ENCODE data around the gene ZC3H18. TPM values are rescaled to one million over a fixed set of nuclear protein-coding genes. Genes with fewer than 3 reads are reported as not detected.

The ZC3H18 gene
- total RNA-seq, 1 experiment from 2014 or later: 57.8 TPM

DNA sequence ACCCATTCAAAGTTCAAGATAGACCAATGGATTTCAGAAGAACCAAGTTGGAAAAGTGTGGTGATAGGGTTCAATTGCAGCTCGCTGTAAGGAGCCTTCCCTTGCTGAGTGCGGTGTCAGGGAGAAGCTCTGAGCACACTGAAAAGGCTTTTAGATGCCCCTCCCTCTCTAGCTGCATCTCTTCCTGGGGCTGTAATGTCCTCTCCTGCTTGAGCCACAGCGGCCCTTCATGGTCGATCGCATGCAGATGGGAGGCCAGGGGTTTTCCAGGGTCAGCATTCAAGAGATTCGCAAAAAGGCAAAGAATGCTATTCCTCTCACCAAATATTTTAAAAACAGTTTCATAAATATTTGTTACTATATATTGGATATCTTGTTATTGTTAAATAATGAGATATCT, 23.7 kb downstream of the ZC3H18 start:
- H3K79me2 ChIP-seq (ENCODE audit: insufficient read depth, low read length): peaks cover 84% of the 10 kb centered on the region
- ChIA-PET POLR2A (interaction anchor here (1.6 kb wide), 1 partner anchor 69 kb away, joined by 3 read pairs; the partner anchor contains the start of gene MVD), CTCF (no interaction called here), RAD21 (ENCODE audit: low non-redundant PET in 1 of 2, low total read pairs in 2 of 2, uncharacterized antibody in 2 of 2, unreplicated experiment in 2 of 2) (no interaction called here)
- H3K4me2 ChIP-seq (ENCODE audit: low read length): no peak overlapping the region
- no peak overlapping the region for H3K27ac ChIP-seq (ENCODE audit: low read depth, low read length)
- no peaks in the 10 kb centered on the region for H3K9me2 ChIP-seq (ENCODE audit: insufficient read depth)
- no peaks in the 10 kb centered on the region for H3K4me1 ChIP-seq (ENCODE audit: control insufficient read depth in 1 of 2, insufficient read depth in 2 of 2, low read length in 2 of 2)
- H4K20me1 ChIP-seq (ENCODE audit: insufficient read depth): peaks cover 4% of the 10 kb centered on the region; the same call in 1 of the 2 replicates
- DNase-seq (ENCODE audit: low read depth, low spot score): no peak
- H3K9me3 ChIP-seq (ENCODE audit: control insufficient read depth in 1 of 2, insufficient read depth in 1 of 2, low read depth in 1 of 2, low read length in 2 of 2): no peaks in the 10 kb centered on the region
- no peak overlapping the region for H2AFZ ChIP-seq (ENCODE audit: low read depth, low read length, poor library complexity, severe bottlenecking)
- no TSS peak for BruUV-seq (replicated peaks)
- no peak overlapping the region for H3K4me3 ChIP-seq (replicated peaks in 1 of 2; ENCODE audit: low read depth in 1 of 2, low read length in 2 of 2)
- H3K36me3 ChIP-seq (ENCODE audit: control insufficient read depth in 1 of 2, insufficient read depth in 2 of 2, low read length in 2 of 2): peaks cover 45 to 50% of the 10 kb centered on the region in 2 experiments; a peak in 3 of 4 replicates
- H3K27me3 ChIP-seq (ENCODE audit: insufficient read depth, low read length): no peaks in the 10 kb centered on the region
- no peak for ATAC-seq
- no peak overlapping the region for H3K9ac ChIP-seq (ENCODE audit: low read length)
- TF ChIP-seq, protein P1, sequence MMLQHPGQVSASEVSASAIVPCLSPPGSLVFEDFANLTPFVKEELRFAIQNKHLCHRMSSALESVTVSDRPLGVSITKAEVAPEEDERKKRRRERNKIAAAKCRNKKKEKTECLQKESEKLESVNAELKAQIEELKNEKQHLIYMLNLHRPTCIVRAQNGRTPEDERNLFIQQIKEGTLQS (IDR thresholded peaks at IDR 0.05): no peak
- no peak for TF ChIP-seq POLR2AphosphoS5 (IDR thresholded peaks at IDR 0.05; ENCODE audit: low read depth, low read length)
- TF ChIP-seq TCF7L2 (IDR thresholded peaks at IDR 0.05; ENCODE audit: borderline replicate concordance, extremely low read depth, insufficient read depth, insufficient read length): no peak
- no peak for TF ChIP-seq CBX3 (IDR thresholded peaks at IDR 0.05; ENCODE audit: low read depth)
- intact Hi-C loops (cut with micrococcal nuclease): no loop called here

DNA sequence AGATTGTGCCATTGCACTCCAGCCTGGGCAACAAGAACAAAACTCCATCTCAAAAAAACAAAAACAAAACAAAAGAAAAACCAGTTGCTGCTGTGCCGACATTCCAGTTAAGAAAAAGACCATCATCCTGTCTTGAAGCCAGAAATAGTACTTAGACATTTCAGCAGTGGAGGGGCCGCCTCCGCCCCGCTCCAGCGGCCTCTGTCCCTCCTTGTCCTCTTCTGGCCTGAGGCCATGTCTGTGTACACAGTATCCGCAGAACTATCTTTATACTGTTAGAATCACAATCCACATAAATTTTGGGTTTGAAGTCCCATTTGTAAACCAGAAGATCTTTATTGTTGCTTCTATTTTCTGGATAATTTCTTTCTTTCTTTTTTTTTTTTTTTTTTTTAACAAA, 24.9 kb downstream of the ZC3H18 start:
- no peak overlapping the region for H3K9ac ChIP-seq (ENCODE audit: low read length)
- no peaks in the 10 kb centered on the region for H3K9me3 ChIP-seq (ENCODE audit: control insufficient read depth in 1 of 2, insufficient read depth in 1 of 2, low read depth in 1 of 2, low read length in 2 of 2)
- no TSS peak for BruUV-seq (replicated peaks)
- ChIA-PET POLR2A (no interaction called here), RAD21 (ENCODE audit: low non-redundant PET in 1 of 2, low total read pairs in 2 of 2, uncharacterized antibody in 2 of 2, unreplicated experiment in 2 of 2) (no interaction called here), CTCF (no interaction called here)
- H3K9me2 ChIP-seq (ENCODE audit: insufficient read depth): no peaks in the 10 kb centered on the region
- no peak overlapping the region for H3K4me3 ChIP-seq (replicated peaks in 1 of 2; ENCODE audit: low read depth in 1 of 2, low read length in 2 of 2)
- no peaks in the 10 kb centered on the region for H3K27me3 ChIP-seq (ENCODE audit: insufficient read depth, low read length)
- H4K20me1 ChIP-seq (ENCODE audit: insufficient read depth): peaks cover 4% of the 10 kb centered on the region; the same call in 1 of the 2 replicates
- TF ChIP-seq ZFX (IDR thresholded peaks at IDR 0.05): no peak
- no peak for TF ChIP-seq CBX3 (IDR thresholded peaks at IDR 0.05; ENCODE audit: low read depth)
- no peak for TF ChIP-seq YY1 (IDR thresholded peaks at IDR 0.05; ENCODE audit: extremely low read depth, insufficient replicate concordance, low read depth, low read length)
- no peak for TF ChIP-seq ZNF274 (IDR thresholded peaks at IDR 0.05; ENCODE audit: low read depth, low read length)
- no peak for TF ChIP-seq RAD21 (IDR thresholded peaks at IDR 0.05; ENCODE audit: low read depth)
- TF ChIP-seq POLR2AphosphoS5 (IDR thresholded peaks at IDR 0.05; ENCODE audit: low read depth, low read length): no peak
- TF ChIP-seq EZH2 (IDR thresholded peaks at IDR 0.05): no peak
- TF ChIP-seq POLR2A (IDR thresholded peaks at IDR 0.05; ENCODE audit: borderline replicate concordance, extremely low read depth, insufficient read depth, insufficient read length): no peak
- TF ChIP-seq, protein P2, sequence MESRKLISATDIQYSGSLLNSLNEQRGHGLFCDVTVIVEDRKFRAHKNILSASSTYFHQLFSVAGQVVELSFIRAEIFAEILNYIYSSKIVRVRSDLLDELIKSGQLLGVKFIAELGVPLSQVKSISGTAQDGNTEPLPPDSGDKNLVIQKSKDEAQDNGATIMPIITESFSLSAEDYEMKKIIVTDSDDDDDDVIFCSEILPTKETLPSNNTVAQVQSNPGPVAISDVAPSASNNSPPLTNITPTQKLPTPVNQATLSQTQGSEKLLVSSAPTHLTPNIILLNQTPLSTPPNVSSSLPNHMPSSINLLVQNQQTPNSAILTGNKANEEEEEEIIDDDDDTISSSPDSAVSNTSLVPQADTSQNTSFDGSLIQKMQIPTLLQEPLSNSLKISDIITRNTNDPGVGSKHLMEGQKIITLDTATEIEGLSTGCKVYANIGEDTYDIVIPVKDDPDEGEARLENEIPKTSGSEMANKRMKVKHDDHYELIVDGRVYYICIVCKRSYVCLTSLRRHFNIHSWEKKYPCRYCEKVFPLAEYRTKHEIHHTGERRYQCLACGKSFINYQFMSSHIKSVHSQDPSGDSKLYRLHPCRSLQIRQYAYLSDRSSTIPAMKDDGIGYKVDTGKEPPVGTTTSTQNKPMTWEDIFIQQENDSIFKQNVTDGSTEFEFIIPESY (IDR thresholded peaks at IDR 0.05; ENCODE audit: extremely low read depth, insufficient replicate concordance, low read length): no peak
- no peak for TF ChIP-seq SRF (IDR thresholded peaks at IDR 0.05; ENCODE audit: low read depth)
- no peak for TF ChIP-seq ELF1 (IDR thresholded peaks at IDR 0.05; ENCODE audit: borderline replicate concordance, low read depth)
- TF ChIP-seq JUND (IDR thresholded peaks at IDR 0.05): no peak
- DNase-seq (ENCODE audit: low read depth, low spot score): no peak
- H3K36me3 ChIP-seq (ENCODE audit: control insufficient read depth in 1 of 2, insufficient read depth in 2 of 2, low read length in 2 of 2): peaks cover 44 to 50% of the 10 kb centered on the region in 2 experiments; a peak in 3 of 4 replicates
- H3K4me2 ChIP-seq (ENCODE audit: low read length): no peak overlapping the region
- H2AFZ ChIP-seq (ENCODE audit: low read depth, low read length, poor library complexity, severe bottlenecking): no peak overlapping the region
- ATAC-seq: no peak
- peaks cover 78% of the 10 kb centered on the region for H3K79me2 ChIP-seq (ENCODE audit: insufficient read depth, low read length)
- no peaks in the 10 kb centered on the region for H3K4me1 ChIP-seq (ENCODE audit: control insufficient read depth in 1 of 2, insufficient read depth in 2 of 2, low read length in 2 of 2)
- intact Hi-C loops (cut with micrococcal nuclease): no loop called here
- no peak overlapping the region for H3K27ac ChIP-seq (ENCODE audit: low read depth, low read length)
